ENCODE measurements around the gene ZNF586.

ZNF586 gene

GRCh38 chr19:57829316-57829715, 59.8 kb downstream of the ZNF586 start:
- DNase-seq = no peak

GRCh38 chr19:57830071-57830602, 60.7 kb downstream of the ZNF586 start, which contains the start of gene ZNF587B:
Gene ZNF587B (plus strand): TSS chr19:57830299. CDS start chr19:57830529, 230 bp downstream.
- DNase-seq = no peak

Data from NCI-H146 (cell line).